GM12878 (cell line): ENCODE data around the gene PINK1.

Source experiments
- CREM ChIP-seq: IDR thresholded peaks from 2 replicates; pipeline ENCODE4 v1.6.1; 2014; ENCODE audit warnings: antibody characterized with exemption, low read depth
- GABPA ChIP-seq: IDR thresholded peaks from 2 replicates; pipeline ENCODE4 v1.6.1; 2014; ENCODE audit warnings: antibody characterized with exemption, low read depth, mild to moderate bottlenecking, inconsistent platforms
- POU2F2 ChIP-seq: IDR thresholded peaks from 3 replicates; pipeline ENCODE4 v1.6.1; 2011; ENCODE audit warnings: low read depth, mild to moderate bottlenecking, low read length, borderline replicate concordance
- SIN3A ChIP-seq: IDR thresholded peaks from 2 replicates; pipeline ENCODE4 v1.6.1; 2012; ENCODE audit warnings: low read depth, low read length, improper control_type of control experiment
- STAT1 ChIP-seq: fragments of 450-650 bp; conservative IDR thresholded peaks from 2 replicates; pipeline ENCODE4 v1.6.1; 2014; ENCODE audit warnings: antibody characterized with exemption, mild to moderate bottlenecking
- TF ChIP-seq, protein P1 (sequence below): IDR thresholded peaks from 2 replicates; pipeline ENCODE4 v1.6.1; 2011; ENCODE audit warnings: borderline replicate concordance, low read depth, mild to moderate bottlenecking, moderate library complexity, low read length; ENCODE audit not compliant: insufficient read depth, poor library complexity, severe bottlenecking
- TF ChIP-seq, protein P2 (sequence below), 3 experiments: IDR thresholded peaks in 2 of 3; conservative IDR thresholded peaks in 1 of 3; 2 replicates each; pipeline ENCODE4 v1.5.1; 2011; ENCODE audit warnings: low read depth in 3 of 3, low read length in 3 of 3, mild to moderate bottlenecking in 3 of 3, control low read depth in 2 of 3, moderate library complexity in 2 of 3, inconsistent platforms in 1 of 3, mixed read lengths in 1 of 3; ENCODE audit not compliant: control insufficient read depth in 2 of 3, insufficient read depth in 1 of 3; ENCODE audit errors: extremely low read depth in 1 of 3
- TF ChIP-seq, protein P3 (sequence below): fragments of 150-350 bp; IDR thresholded peaks from 2 replicates; pipeline ENCODE4 v1.6.1; 2016; ENCODE audit warnings: low read depth, low read length
- TF ChIP-seq, protein P4 (sequence below): fragments of 150-350 bp; IDR thresholded peaks from 2 replicates; pipeline ENCODE4 v1.6.1; 2014; ENCODE audit warnings: mild to moderate bottlenecking, low read depth, low read length

DNA sequence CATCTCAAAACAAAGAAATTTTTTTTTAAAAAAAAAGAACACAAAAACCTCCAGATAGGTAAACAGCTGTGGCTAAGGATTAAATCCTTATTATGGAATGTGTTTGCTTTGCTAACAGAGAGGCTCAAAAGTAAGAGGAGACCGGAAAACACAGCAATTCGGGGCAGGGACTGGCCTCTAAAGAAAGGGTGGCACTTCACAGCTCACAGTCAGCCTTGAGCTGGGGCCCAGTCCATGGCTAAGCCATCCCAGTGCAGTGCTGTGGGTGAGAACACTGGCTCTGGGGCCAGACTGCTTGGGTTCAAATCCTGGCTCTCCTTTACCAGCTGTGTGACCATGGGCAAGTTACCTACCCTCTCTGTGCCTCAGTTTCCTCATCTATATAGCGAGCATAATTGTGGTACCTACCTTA lies 56.4 kb downstream of the PINK1 start:
- TF ChIP-seq, protein P1, sequence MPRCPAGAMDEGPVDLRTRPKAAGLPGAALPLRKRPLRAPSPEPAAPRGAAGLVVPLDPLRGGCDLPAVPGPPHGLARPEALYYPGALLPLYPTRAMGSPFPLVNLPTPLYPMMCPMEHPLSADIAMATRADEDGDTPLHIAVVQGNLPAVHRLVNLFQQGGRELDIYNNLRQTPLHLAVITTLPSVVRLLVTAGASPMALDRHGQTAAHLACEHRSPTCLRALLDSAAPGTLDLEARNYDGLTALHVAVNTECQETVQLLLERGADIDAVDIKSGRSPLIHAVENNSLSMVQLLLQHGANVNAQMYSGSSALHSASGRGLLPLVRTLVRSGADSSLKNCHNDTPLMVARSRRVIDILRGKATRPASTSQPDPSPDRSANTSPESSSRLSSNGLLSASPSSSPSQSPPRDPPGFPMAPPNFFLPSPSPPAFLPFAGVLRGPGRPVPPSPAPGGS, result no peak
- no peak for TF ChIP-seq SIN3A
- TF ChIP-seq, protein P2, sequence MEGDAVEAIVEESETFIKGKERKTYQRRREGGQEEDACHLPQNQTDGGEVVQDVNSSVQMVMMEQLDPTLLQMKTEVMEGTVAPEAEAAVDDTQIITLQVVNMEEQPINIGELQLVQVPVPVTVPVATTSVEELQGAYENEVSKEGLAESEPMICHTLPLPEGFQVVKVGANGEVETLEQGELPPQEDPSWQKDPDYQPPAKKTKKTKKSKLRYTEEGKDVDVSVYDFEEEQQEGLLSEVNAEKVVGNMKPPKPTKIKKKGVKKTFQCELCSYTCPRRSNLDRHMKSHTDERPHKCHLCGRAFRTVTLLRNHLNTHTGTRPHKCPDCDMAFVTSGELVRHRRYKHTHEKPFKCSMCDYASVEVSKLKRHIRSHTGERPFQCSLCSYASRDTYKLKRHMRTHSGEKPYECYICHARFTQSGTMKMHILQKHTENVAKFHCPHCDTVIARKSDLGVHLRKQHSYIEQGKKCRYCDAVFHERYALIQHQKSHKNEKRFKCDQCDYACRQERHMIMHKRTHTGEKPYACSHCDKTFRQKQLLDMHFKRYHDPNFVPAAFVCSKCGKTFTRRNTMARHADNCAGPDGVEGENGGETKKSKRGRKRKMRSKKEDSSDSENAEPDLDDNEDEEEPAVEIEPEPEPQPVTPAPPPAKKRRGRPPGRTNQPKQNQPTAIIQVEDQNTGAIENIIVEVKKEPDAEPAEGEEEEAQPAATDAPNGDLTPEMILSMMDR (IDR thresholded peaks at IDR 0.05 in 2 of 3, conservative IDR thresholded peaks at IDR 0.05 in 1 of 3; ENCODE audit: control insufficient read depth in 2 of 3, extremely low read depth in 1 of 3, insufficient read depth in 1 of 3, low read depth in 3 of 3, low read length in 3 of 3), result no peak
- no peak for TF ChIP-seq CREM
- no peak for TF ChIP-seq STAT1
- TF ChIP-seq, protein P3, sequence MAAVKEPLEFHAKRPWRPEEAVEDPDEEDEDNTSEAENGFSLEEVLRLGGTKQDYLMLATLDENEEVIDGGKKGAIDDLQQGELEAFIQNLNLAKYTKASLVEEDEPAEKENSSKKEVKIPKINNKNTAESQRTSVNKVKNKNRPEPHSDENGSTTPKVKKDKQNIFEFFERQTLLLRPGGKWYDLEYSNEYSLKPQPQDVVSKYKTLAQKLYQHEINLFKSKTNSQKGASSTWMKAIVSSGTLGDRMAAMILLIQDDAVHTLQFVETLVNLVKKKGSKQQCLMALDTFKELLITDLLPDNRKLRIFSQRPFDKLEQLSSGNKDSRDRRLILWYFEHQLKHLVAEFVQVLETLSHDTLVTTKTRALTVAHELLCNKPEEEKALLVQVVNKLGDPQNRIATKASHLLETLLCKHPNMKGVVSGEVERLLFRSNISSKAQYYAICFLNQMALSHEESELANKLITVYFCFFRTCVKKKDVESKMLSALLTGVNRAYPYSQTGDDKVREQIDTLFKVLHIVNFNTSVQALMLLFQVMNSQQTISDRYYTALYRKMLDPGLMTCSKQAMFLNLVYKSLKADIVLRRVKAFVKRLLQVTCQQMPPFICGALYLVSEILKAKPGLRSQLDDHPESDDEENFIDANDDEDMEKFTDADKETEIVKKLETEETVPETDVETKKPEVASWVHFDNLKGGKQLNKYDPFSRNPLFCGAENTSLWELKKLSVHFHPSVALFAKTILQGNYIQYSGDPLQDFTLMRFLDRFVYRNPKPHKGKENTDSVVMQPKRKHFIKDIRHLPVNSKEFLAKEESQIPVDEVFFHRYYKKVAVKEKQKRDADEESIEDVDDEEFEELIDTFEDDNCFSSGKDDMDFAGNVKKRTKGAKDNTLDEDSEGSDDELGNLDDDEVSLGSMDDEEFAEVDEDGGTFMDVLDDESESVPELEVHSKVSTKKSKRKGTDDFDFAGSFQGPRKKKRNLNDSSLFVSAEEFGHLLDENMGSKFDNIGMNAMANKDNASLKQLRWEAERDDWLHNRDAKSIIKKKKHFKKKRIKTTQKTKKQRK, result no peak
- no peak for TF ChIP-seq POU2F2
- TF ChIP-seq, protein P4, sequence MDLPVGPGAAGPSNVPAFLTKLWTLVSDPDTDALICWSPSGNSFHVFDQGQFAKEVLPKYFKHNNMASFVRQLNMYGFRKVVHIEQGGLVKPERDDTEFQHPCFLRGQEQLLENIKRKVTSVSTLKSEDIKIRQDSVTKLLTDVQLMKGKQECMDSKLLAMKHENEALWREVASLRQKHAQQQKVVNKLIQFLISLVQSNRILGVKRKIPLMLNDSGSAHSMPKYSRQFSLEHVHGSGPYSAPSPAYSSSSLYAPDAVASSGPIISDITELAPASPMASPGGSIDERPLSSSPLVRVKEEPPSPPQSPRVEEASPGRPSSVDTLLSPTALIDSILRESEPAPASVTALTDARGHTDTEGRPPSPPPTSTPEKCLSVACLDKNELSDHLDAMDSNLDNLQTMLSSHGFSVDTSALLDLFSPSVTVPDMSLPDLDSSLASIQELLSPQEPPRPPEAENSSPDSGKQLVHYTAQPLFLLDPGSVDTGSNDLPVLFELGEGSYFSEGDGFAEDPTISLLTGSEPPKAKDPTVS, result no peak
- no peak for TF ChIP-seq GABPA
